ENCODE results near the gene OR5I1.
A peak's percentile ranks its signal among the peaks of the same experiment; 100 is the strongest.
"Not testable (repeated sequence)": the region's sequence is repeated elsewhere in the genome, so short reads cannot be mapped to it uniquely, and the experiment has no call there.

OR5I1 gene

DNA sequence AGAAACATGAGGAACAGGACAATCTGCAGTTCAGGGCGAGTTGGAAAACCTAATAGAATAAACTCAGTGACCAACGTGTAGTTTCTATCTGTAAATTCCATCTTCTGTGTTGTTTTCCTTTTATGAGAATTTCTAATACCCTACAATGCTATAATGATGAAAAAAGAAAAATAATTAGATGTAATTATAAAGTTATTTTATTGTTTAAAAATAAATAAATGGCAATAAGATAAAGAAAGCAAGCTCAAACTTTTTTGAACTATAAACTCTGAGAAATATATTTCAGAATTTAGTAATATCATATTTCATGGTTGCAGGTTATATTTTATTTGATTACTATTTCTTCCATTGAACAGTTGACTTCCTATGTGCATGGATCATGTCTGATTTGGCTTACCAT lies at the start of gene OR5I1:
OR5I1 (minus strand) TSS at position 101 of the 400 bp plus-strand sequence; CDS start at position 101, 0 bp downstream.
- no peak for DNase-seq

- DNase-seq: no peak
Measured at GRCh38 chr11:55970935-55971334, 34.7 kb upstream of the OR5I1 start.

GRCh38 chr11:55969845-55970244 lies 33.6 kb upstream of the OR5I1 start, which contains the start of gene OR10AG1:
TSS of gene OR10AG1 (minus strand) at chr11:55969945. CDS start at chr11:55969907, 38 bp downstream.
- no peak for DNase-seq

DNA sequence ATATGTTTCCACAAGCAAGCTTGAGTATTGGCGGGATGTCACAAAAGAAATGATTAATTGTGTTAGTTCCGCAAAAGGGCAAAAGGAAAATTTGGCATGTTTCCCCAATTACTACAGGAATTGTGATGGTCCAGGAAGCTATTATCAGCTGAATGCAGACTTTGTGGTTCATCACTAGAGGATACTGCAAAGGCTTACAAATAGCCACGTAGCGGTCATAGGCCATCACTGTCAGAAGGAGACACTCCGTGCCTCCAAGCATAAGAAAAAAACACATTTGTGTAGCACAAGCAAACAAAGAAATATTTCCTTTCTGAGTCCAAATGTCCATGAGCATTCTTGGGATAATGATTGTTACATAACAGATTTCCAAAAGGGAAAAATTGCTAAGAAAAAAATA lies 31.7 kb upstream of the OR5I1 start:
- DNase-seq: no peak

- no peak for DNase-seq
Measured at GRCh38 chr11:55966391-55966790, 30.2 kb upstream of the OR5I1 start.

- no peak for DNase-seq
Measured at GRCh38 chr11:55956521-55956920, 20.3 kb upstream of the OR5I1 start.

DNA sequence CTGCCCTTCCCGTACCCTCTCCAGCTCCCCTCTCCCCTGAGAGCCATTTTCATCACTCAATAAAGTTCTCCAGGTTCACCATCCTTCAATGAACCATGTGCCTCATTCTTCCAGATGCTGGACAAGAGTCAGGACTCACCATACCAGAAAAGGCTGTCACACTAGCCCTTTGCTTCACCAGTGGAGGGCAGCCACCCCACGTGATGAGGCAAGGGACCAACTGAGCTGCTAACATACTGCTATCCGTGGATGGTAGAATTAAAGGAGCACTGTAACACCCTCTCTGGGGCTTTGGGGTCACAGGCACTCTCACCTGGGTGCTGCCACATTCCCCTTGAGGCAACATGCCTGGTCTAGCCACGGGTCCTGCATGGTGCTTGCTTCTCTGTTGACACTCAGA lies 13.1 kb upstream of the OR5I1 start:
- no peak for DNase-seq

- peak; percentile 57 for DNase-seq
Measured at GRCh38 chr11:55942785-55943392, 6.7 kb upstream of the OR5I1 start.

GRCh38 chr11:55920537-55920936 lies 15.7 kb downstream of the OR5I1 start:
- no peak for DNase-seq

GRCh38 chr11:55914482-55914881 lies 21.7 kb downstream of the OR5I1 start, which contains the start of gene OR5W2:
TSS of gene OR5W2 (minus strand) at chr11:55914582. CDS start at chr11:55914582, 0 bp downstream.
- no peak for DNase-seq

- no peak for DNase-seq
Measured at GRCh38 chr11:55902308-55902707, 33.9 kb downstream of the OR5I1 start.

DNA sequence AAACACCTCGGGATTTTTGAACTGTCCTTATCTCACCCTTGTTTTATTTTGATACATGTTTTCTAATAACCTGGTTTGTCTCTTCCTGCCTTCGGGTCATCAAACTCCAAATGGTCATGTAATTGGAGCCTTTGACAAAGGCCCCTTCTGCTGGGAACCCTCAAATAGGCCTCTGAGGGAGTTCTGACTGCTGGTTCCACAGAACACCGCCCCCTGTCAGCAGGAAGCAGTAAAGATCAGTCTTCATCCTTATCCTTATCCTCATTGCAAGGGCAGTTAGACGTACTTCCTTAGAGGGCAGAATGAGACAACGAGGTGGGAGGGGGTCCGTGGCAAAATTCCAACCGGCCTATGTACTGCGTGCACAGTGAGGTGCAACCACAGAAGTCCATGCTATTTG lies 41.0 kb downstream of the OR5I1 start:
- no peak for DNase-seq

- not testable (repeated sequence) for DNase-seq
Measured at GRCh38 chr11:55885481-55885880, 50.7 kb downstream of the OR5I1 start.
